HCT116 (cell line): ENCODE results near the gene SMIM5.

Source experiments
- ATF3 ChIP-seq: IDR thresholded peaks from 2 replicates; pipeline ENCODE4 v1.6.1; 2012
- CTCF ChIP-seq, 3 experiments: fragments of 200-600 bp in 1 of 3; sonication (generic) in 1 of 3; IDR thresholded peaks in 2 of 3; conservative IDR thresholded peaks in 1 of 3; 2 replicates each; pipeline ENCODE4 v1.5.1; 2012 to 2017; ENCODE audit warnings: low read depth in 2 of 3, low read length in 2 of 3, antibody characterized with exemption in 1 of 3, borderline replicate concordance in 1 of 3, control low read depth in 1 of 3, mild to moderate bottlenecking in 1 of 3, mixed read lengths in 1 of 3, mixed run types in 1 of 3, moderate library complexity in 1 of 3; ENCODE audit not compliant: insufficient read depth in 1 of 3
- EZH2 ChIP-seq: fragments of 200-600 bp; sonication (generic); IDR thresholded peaks from 2 replicates; pipeline ENCODE4 v1.6.1; 2017; ENCODE audit warnings: antibody characterized with exemption, mixed run types
- EZH2phosphoT487 ChIP-seq: fragments of 200-600 bp; IDR thresholded peaks from 2 replicates; pipeline ENCODE4 v1.6.1; 2018; ENCODE audit warnings: antibody characterized with exemption, borderline replicate concordance
- POLR2A ChIP-seq: IDR thresholded peaks from 2 replicates; pipeline ENCODE4 v1.7.0; 2011; ENCODE audit warnings: borderline replicate concordance; ENCODE audit not compliant: insufficient read depth, insufficient read length; ENCODE audit errors: extremely low read depth
- POLR2AphosphoS5 ChIP-seq: IDR thresholded peaks from 2 replicates; pipeline ENCODE4 v1.6.1; 2011; ENCODE audit warnings: mild to moderate bottlenecking, low read depth, low read length, moderate library complexity
- RAD21 ChIP-seq: IDR thresholded peaks from 2 replicates; pipeline ENCODE4 v1.6.1; 2012; ENCODE audit warnings: low read depth, mild to moderate bottlenecking
- REST ChIP-seq: IDR thresholded peaks from 2 replicates; pipeline ENCODE4 v1.6.1; 2012; ENCODE audit warnings: low read depth
- SRF ChIP-seq: IDR thresholded peaks from 2 replicates; pipeline ENCODE4 v1.6.1; 2012; ENCODE audit warnings: low read depth
- YY1 ChIP-seq: IDR thresholded peaks from 2 replicates; pipeline ENCODE4 v1.6.1; 2011; ENCODE audit warnings: low read length, low read depth, moderate library complexity, mild to moderate bottlenecking; ENCODE audit not compliant: insufficient replicate concordance; ENCODE audit errors: extremely low read depth
- ZFX ChIP-seq: fragments of 450-650 bp; IDR thresholded peaks from 2 replicates; pipeline ENCODE4 v1.6.1; 2017
- ZNF274 ChIP-seq: fragments of 200-500 bp; sonication (Bioruptor generic); IDR thresholded peaks from 2 replicates; pipeline ENCODE4 v1.6.1; 2014; ENCODE audit warnings: mild to moderate bottlenecking, low read depth, low read length, inconsistent platforms

- no peak for TF ChIP-seq EZH2
- TF ChIP-seq SRF = no peak
- no peak for TF ChIP-seq POLR2AphosphoS5
- no peak for TF ChIP-seq CTCF (IDR thresholded peaks at IDR 0.05 in 2 of 3, conservative IDR thresholded peaks at IDR 0.05 in 1 of 3; ENCODE audit: borderline replicate concordance in 1 of 3, insufficient read depth in 1 of 3, low read depth in 2 of 3, low read length in 2 of 3)
- no peak for TF ChIP-seq YY1
- no peak for TF ChIP-seq POLR2A
- TF ChIP-seq REST = no peak
- no peak for TF ChIP-seq RAD21
- no peak for TF ChIP-seq ATF3
- no peak for TF ChIP-seq ZNF274
- no peak for TF ChIP-seq ZFX
- TF ChIP-seq EZH2phosphoT487 = no peak
Observed at GRCh38 chr17:75605790-75606189, 27.4 kb upstream of the SMIM5 start.
